Measurements from ENCODE around the gene CNN3. TPM values are rescaled to one million over a fixed set of nuclear protein-coding genes. Genes with fewer than 3 reads are reported as not detected.

Gene CNN3
- total RNA-seq, 1 experiment from 2014 or later, result 106 TPM

Other genes starting within 250 kb of the CNN3 start
- 3.1 and 4.4 TPM in 2 replicates for gene SLC44A3, start 106.8 kb downstream of the CNN3 start, total RNA-seq (2014; rRNA removed; shearing (Covaris generic); ENCODE audit: low replicate concordance)
- 1.6 and 2.4 TPM in 2 replicates for gene ALG14, start 145.8 kb upstream of the CNN3 start, total RNA-seq (2014; rRNA removed; shearing (Covaris generic); ENCODE audit: low replicate concordance)
- 11.3 and 11.6 TPM in 2 replicates for gene TLCD4, start 190.2 kb upstream of the CNN3 start, total RNA-seq (2014; rRNA removed; shearing (Covaris generic); ENCODE audit: low replicate concordance)